ENCODE measurements around the gene ACR. TPM values are rescaled to one million over a fixed set of nuclear protein-coding genes. Genes with fewer than 3 reads are reported as not detected.
A peak's percentile ranks its signal among the peaks of the same experiment; 100 is the strongest.
"Not testable (repeated sequence)": the region's sequence is repeated elsewhere in the genome, so short reads cannot be mapped to it uniquely, and the experiment has no call there.

The ACR gene
- total RNA-seq, 1 experiment from 2014 or later, result not detected

- in situ Hi-C loops (cut with HindIII; ENCODE audit: low sequenced_read_pairs), result no loop called here
- peak; percentile 50 for DNase-seq (ENCODE audit: low spot score)
Observed at GRCh38 chr22:50729391-50730012, 8.5 kb upstream of the ACR start.

GRCh38 chr22:50730013-50730891 is 7.8 kb upstream of the ACR start:
- DNase-seq (ENCODE audit: low spot score), result peak; percentile 48
- in situ Hi-C loops (cut with HindIII; ENCODE audit: low sequenced_read_pairs), result no loop called here

GRCh38 chr22:50730941-50731661 is 6.9 kb upstream of the ACR start:
- in situ Hi-C loops (cut with HindIII; ENCODE audit: low sequenced_read_pairs), result no loop called here
- no peak for DNase-seq (ENCODE audit: low spot score)

GRCh38 chr22:50731811-50732624 is 6.0 kb upstream of the ACR start:
- in situ Hi-C loops (cut with HindIII; ENCODE audit: low sequenced_read_pairs), result no loop called here
- DNase-seq (ENCODE audit: low spot score), result peak; percentile 74

GRCh38 chr22:50732681-50733080 is 5.3 kb upstream of the ACR start:
- in situ Hi-C loops (cut with HindIII; ENCODE audit: low sequenced_read_pairs), result no loop called here
- peak; percentile 13 for DNase-seq (ENCODE audit: low spot score)

- in situ Hi-C loops (cut with HindIII; ENCODE audit: low sequenced_read_pairs), result no loop called here
Observed at GRCh38 chr22:50733521-50734342, 4.3 kb upstream of the ACR start.

GRCh38 chr22:50734343-50734771 is 3.6 kb upstream of the ACR start:
- no peak for DNase-seq (ENCODE audit: low spot score)
- in situ Hi-C loops (cut with HindIII; ENCODE audit: low sequenced_read_pairs), result no loop called here

More at GRCh38 chr22:50733521-50734342, 4.3 kb upstream of the ACR start:
- DNase-seq (ENCODE audit: low spot score), result peak; percentile 83

GRCh38 chr22:50734986-50735738 is 2.8 kb upstream of the ACR start:
- in situ Hi-C loops (cut with HindIII; ENCODE audit: low sequenced_read_pairs), result no loop called here
- no peak for DNase-seq (ENCODE audit: low spot score)

GRCh38 chr22:50735739-50736030 is 2.3 kb upstream of the ACR start:
- in situ Hi-C loops (cut with HindIII; ENCODE audit: low sequenced_read_pairs), result no loop called here
- DNase-seq (ENCODE audit: low spot score), result no peak

- DNase-seq (ENCODE audit: low spot score), result no peak
- in situ Hi-C loops (cut with HindIII; ENCODE audit: low sequenced_read_pairs), result no loop called here
Observed at GRCh38 chr22:50738649-50739227, 734 bp downstream of the ACR start.

- in situ Hi-C loops (cut with HindIII; ENCODE audit: low sequenced_read_pairs), result no loop called here
- DNase-seq (ENCODE audit: low spot score), result peak; percentile 5
Observed at GRCh38 chr22:50739279-50739691, 1.3 kb downstream of the ACR start.

GRCh38 chr22:50739894-50740293 is 1.9 kb downstream of the ACR start:
- in situ Hi-C loops (cut with HindIII; ENCODE audit: low sequenced_read_pairs), result no loop called here
- DNase-seq (ENCODE audit: low spot score), result peak; percentile 72

GRCh38 chr22:50740714-50741113 is 2.7 kb downstream of the ACR start:
- in situ Hi-C loops (cut with HindIII; ENCODE audit: low sequenced_read_pairs); DNase-seq (ENCODE audit: low spot score): not testable (repeated sequence)

GRCh38 chr22:50744424-50744823 is 6.4 kb downstream of the ACR start:
- in situ Hi-C loops (cut with HindIII; ENCODE audit: low sequenced_read_pairs); DNase-seq (ENCODE audit: low spot score): not testable (repeated sequence)

- in situ Hi-C loops (cut with HindIII; ENCODE audit: low sequenced_read_pairs); DNase-seq (ENCODE audit: low spot score): not testable (repeated sequence)
Observed at GRCh38 chr22:50747521-50747920, 9.5 kb downstream of the ACR start.

- DNase-seq (ENCODE audit: low spot score); in situ Hi-C loops (cut with HindIII; ENCODE audit: low sequenced_read_pairs): not testable (repeated sequence)
Observed at GRCh38 chr22:50748630-50749029, 10.6 kb downstream of the ACR start.

- DNase-seq (ENCODE audit: low spot score); in situ Hi-C loops (cut with HindIII; ENCODE audit: low sequenced_read_pairs): not testable (repeated sequence)
Observed at GRCh38 chr22:50749302-50750074, 11.5 kb downstream of the ACR start.

Measured in G401 (cell line).